ENCODE measurements around the gene ZNF74. TPM values are rescaled to one million over a fixed set of nuclear protein-coding genes. Genes with fewer than 3 reads are reported as not detected.

Gene ZNF74
- polyA plus RNA-seq, 2 of the 4 experiments (the other 2 are of a cell fraction): 4.3 to 7.4 TPM

GRCh38 chr22:20384171-20384570 lies 9.8 kb upstream of the ZNF74 start:
- DNase-seq (ENCODE audit: low read depth in 1 of 2, low spot score in 1 of 2): no peak
- no peak for ATAC-seq
- H3K9me3 ChIP-seq: no peaks in the 10 kb centered on the region
- no peak overlapping the region for H3K4me2 ChIP-seq
- H3K4me3 ChIP-seq: no peak overlapping the region
- WGBS (ENCODE audit: missing lambda C conversion rate): 27% methylated on average over 2 of the region's 2 CpGs
- no peak for FAIRE-seq
- no peak for TF ChIP-seq RCOR1 (IDR thresholded peaks at IDR 0.05; ENCODE audit: low read depth, low read length)
- TF ChIP-seq HOXA7 (CRISPR knock-in tag; IDR thresholded peaks at IDR 0.05): no peak
- no peak for TF ChIP-seq KDM5A (IDR thresholded peaks at IDR 0.05)
- TF ChIP-seq MAFK (IDR thresholded peaks at IDR 0.05; ENCODE audit: partially characterized antibody): no peak
- TF ChIP-seq ESRRA (IDR thresholded peaks at IDR 0.05; ENCODE audit: borderline replicate concordance, low read length): no peak
- TF ChIP-seq POLR2AphosphoS2 (conservative IDR thresholded peaks at IDR 0.05; ENCODE audit: low read length): no peak
- no peak for TF ChIP-seq NFE2L2 (conservative IDR thresholded peaks at IDR 0.05; ENCODE audit: low read length)
- TF ChIP-seq RAD21 (conservative IDR thresholded peaks at IDR 0.05 in 1 of 2, IDR thresholded peaks at IDR 0.05 in 1 of 2): no peak
- no peak for TF ChIP-seq USF2 (IDR thresholded peaks at IDR 0.05)
- no peak for TF ChIP-seq JUNB (IDR thresholded peaks at IDR 0.05)
- TF ChIP-seq PBX3 (IDR thresholded peaks at IDR 0.05): no peak
- TF ChIP-seq HDAC2 (IDR thresholded peaks at IDR 0.05): no peak
- no peak for TF ChIP-seq JUN (IDR thresholded peaks at IDR 0.05)
- no peak for TF ChIP-seq HES2 (IDR thresholded peaks at IDR 0.05)
- no peak for TF ChIP-seq FOSL2 (IDR thresholded peaks at IDR 0.05)
- no peak for TF ChIP-seq FOSL2 (CRISPR knock-in tag; IDR thresholded peaks at IDR 0.05)
- TF ChIP-seq TFCP2L1 (CRISPR knock-in tag; IDR thresholded peaks at IDR 0.05): no peak
- no peak for TF ChIP-seq ZC3H11A (IDR thresholded peaks at IDR 0.05)
- TF ChIP-seq NPAS2 (CRISPR knock-in tag; IDR thresholded peaks at IDR 0.05; ENCODE audit: borderline replicate concordance): no peak
- no peak for TF ChIP-seq BCL3 (IDR thresholded peaks at IDR 0.05)
- ChIA-PET CTCF (no interaction called here), POLR2A (no interaction called here)
- H3K27ac ChIP-seq: no peak overlapping the region
- no peaks in the 10 kb centered on the region for H3K4me1 ChIP-seq

- DNase-seq (ENCODE audit: low read depth in 1 of 2, low spot score in 1 of 2) (no peak), ATAC-seq (no peak), FAIRE-seq (no peak)
- ChIA-PET POLR2A (no interaction called here), CTCF (no interaction called here)
- Histone ChIP-seq H3K4me2 (no peak overlapping the region), H3K4me1 (no peaks in the 10 kb centered on the region), H3K27ac (no peak overlapping the region), H3K4me3 (no peak overlapping the region), H3K9me3 (no peaks in the 10 kb centered on the region)
- 71% methylated on average over 5 of the region's 6 CpGs for WGBS (ENCODE audit: missing lambda C conversion rate)
- TF ChIP-seq KDM1A (IDR thresholded peaks at IDR 0.05; ENCODE audit: low read depth) (no peak), HDAC2 (IDR thresholded peaks at IDR 0.05) (no peak), ZNF302 (CRISPR knock-in tag; IDR thresholded peaks at IDR 0.05) (no peak), RFX5 (IDR thresholded peaks at IDR 0.05) (no peak), HEYL (CRISPR knock-in tag; IDR thresholded peaks at IDR 0.05) (no peak), ATOH8 (CRISPR knock-in tag; IDR thresholded peaks at IDR 0.05; ENCODE audit: low read depth) (no peak), TP53 (CRISPR knock-in tag; IDR thresholded peaks at IDR 0.05) (no peak), RARB (CRISPR knock-in tag; IDR thresholded peaks at IDR 0.05) (no peak), BCL3 (IDR thresholded peaks at IDR 0.05) (no peak), EHF (CRISPR knock-in tag; IDR thresholded peaks at IDR 0.05) (no peak), HOXB13 (CRISPR knock-in tag; IDR thresholded peaks at IDR 0.05; ENCODE audit: low read depth) (no peak), CTCF (IDR thresholded peaks at IDR 0.05) (no peak), PBX3 (IDR thresholded peaks at IDR 0.05) (no peak), USF2 (IDR thresholded peaks at IDR 0.05) (no peak), RCOR1 (IDR thresholded peaks at IDR 0.05; ENCODE audit: low read depth, low read length) (no peak)
These were observed 9.1 kb upstream of the ZNF74 start for GRCh38 chr22:20384865-20385264.
